Measurements from ENCODE around the gene RNF213.

The RNF213 gene

GRCh38 chr17:80374039-80374731 is 113.5 kb downstream of the RNF213 start:
- Histone ChIP-seq H3K79me2 (ENCODE audit: insufficient read depth, low read length) (no peaks in the 10 kb centered on the region), H4K20me1 (ENCODE audit: insufficient read depth, low read length, poor library complexity, severe bottlenecking) (no peaks in the 10 kb centered on the region), H2AFZ (ENCODE audit: low read length) (no peak overlapping the region), H3K9me3 (ENCODE audit: insufficient read depth, low read depth, low read length) (no peaks in the 10 kb centered on the region), H3K9ac (ENCODE audit: low read depth, low read length, poor library complexity, severe bottlenecking) (no peak overlapping the region), H3K9me2 (replicated peaks; ENCODE audit: low read depth, low read length) (no peaks in the 10 kb centered on the region), H3K4me1 (ENCODE audit: insufficient read depth, low read length, poor library complexity, severe bottlenecking) (no peaks in the 10 kb centered on the region), H3K4me2 (ENCODE audit: low read depth, low read length, poor library complexity, severe bottlenecking) (no peak overlapping the region), H3F3A (ENCODE audit: low read depth) (no peaks in the 10 kb centered on the region), H3K27me3 (ENCODE audit: insufficient read depth, low read length, poor library complexity, severe bottlenecking) (no peaks in the 10 kb centered on the region), H3K4me3 (ENCODE audit: low read length, poor library complexity, severe bottlenecking) (no peak overlapping the region), H3K36me3 (ENCODE audit: insufficient read depth, low read length) (peaks cover 68% of the 10 kb centered on the region; the same call in 1 of the 2 replicates)
- TF ChIP-seq CTCF (conservative IDR thresholded peaks at IDR 0.05; ENCODE audit: low read length) = no peak
- no peak for TF ChIP-seq EZH2phosphoT487 (IDR thresholded peaks at IDR 0.05; ENCODE audit: borderline replicate concordance)

- Histone ChIP-seq H3K9me3 (ENCODE audit: insufficient read depth, low read depth, low read length) (no peaks in the 10 kb centered on the region), H3K27me3 (ENCODE audit: insufficient read depth, low read length, poor library complexity, severe bottlenecking) (no peaks in the 10 kb centered on the region), H3K4me3 (ENCODE audit: low read length, poor library complexity, severe bottlenecking) (no peak overlapping the region), H2AFZ (ENCODE audit: low read length) (no peak overlapping the region), H3K9ac (ENCODE audit: low read depth, low read length, poor library complexity, severe bottlenecking) (no peak overlapping the region), H3K4me2 (ENCODE audit: low read depth, low read length, poor library complexity, severe bottlenecking) (no peak overlapping the region), H4K20me1 (ENCODE audit: insufficient read depth, low read length, poor library complexity, severe bottlenecking) (no peaks in the 10 kb centered on the region), H3K36me3 (ENCODE audit: insufficient read depth, low read length) (peaks cover 67% of the 10 kb centered on the region; the same call in 1 of the 2 replicates), H3K9me2 (replicated peaks; ENCODE audit: low read depth, low read length) (no peaks in the 10 kb centered on the region), H3F3A (ENCODE audit: low read depth) (no peaks in the 10 kb centered on the region), H3K79me2 (ENCODE audit: insufficient read depth, low read length) (no peaks in the 10 kb centered on the region), H3K4me1 (ENCODE audit: insufficient read depth, low read length, poor library complexity, severe bottlenecking) (no peaks in the 10 kb centered on the region)
- no peak for TF ChIP-seq EZH2phosphoT487 (IDR thresholded peaks at IDR 0.05; ENCODE audit: borderline replicate concordance)
- TF ChIP-seq CTCF (conservative IDR thresholded peaks at IDR 0.05; ENCODE audit: low read length) = no peak
Observed at GRCh38 chr17:80374732-80375585, 114.3 kb downstream of the RNF213 start.

- Histone ChIP-seq H3K4me3 (ENCODE audit: low read length, poor library complexity, severe bottlenecking) (no peak overlapping the region), H3K4me1 (ENCODE audit: insufficient read depth, low read length, poor library complexity, severe bottlenecking) (no peaks in the 10 kb centered on the region), H3K9me3 (ENCODE audit: insufficient read depth, low read depth, low read length) (no peaks in the 10 kb centered on the region), H3K9ac (ENCODE audit: low read depth, low read length, poor library complexity, severe bottlenecking) (no peak overlapping the region), H4K20me1 (ENCODE audit: insufficient read depth, low read length, poor library complexity, severe bottlenecking) (no peaks in the 10 kb centered on the region), H3K9me2 (replicated peaks; ENCODE audit: low read depth, low read length) (no peaks in the 10 kb centered on the region), H2AFZ (ENCODE audit: low read length) (no peak overlapping the region), H3F3A (ENCODE audit: low read depth) (no peaks in the 10 kb centered on the region), H3K79me2 (ENCODE audit: insufficient read depth, low read length) (no peaks in the 10 kb centered on the region), H3K27me3 (ENCODE audit: insufficient read depth, low read length, poor library complexity, severe bottlenecking) (no peaks in the 10 kb centered on the region), H3K36me3 (ENCODE audit: insufficient read depth, low read length) (peaks cover 69% of the 10 kb centered on the region; the same call in 1 of the 2 replicates), H3K4me2 (ENCODE audit: low read depth, low read length, poor library complexity, severe bottlenecking) (no peak overlapping the region)
- no peak for TF ChIP-seq EZH2phosphoT487 (IDR thresholded peaks at IDR 0.05; ENCODE audit: borderline replicate concordance)
- no peak for TF ChIP-seq CTCF (conservative IDR thresholded peaks at IDR 0.05; ENCODE audit: low read length)
Observed at GRCh38 chr17:80376531-80376930, 115.9 kb downstream of the RNF213 start.
